K562 (cell line): Measurements from ENCODE around the gene TLDC2. TPM values are rescaled to one million over a fixed set of nuclear protein-coding genes. Genes with fewer than 3 reads are reported as not detected.

Source experiments
- ATAC-seq: fragments of 200-7000 bp; cut with Tn5 transposase; 3 replicates; pipeline ENCODE4 v1.9.1; 2020; ENCODE audit warnings: moderate library complexity
- BruUV-seq: library from RNA; stranded (reverse); fragments of 400-500 nt; replicated peaks from 2 replicates; lab custom pipeline; 2021; lab: Mats Ljungman, UMichigan
- CTCF ChIA-PET: fragments of 300-600 bp; formaldehyde crosslinking; extraction: SDS; loops from one replicate; lab custom pipeline; 2021; ENCODE audit warnings: low intra/inter-chr PET ratio; lab: Yijun Ruan, JAX
- POLR2A ChIA-PET: fragments of 300-600, 350-650 bp; sonication (Branson Sonifier 250); formaldehyde crosslinking; extraction: SDS; loops from one replicate; lab custom pipeline; 2021; ENCODE audit warnings: antibody characterized with exemption, inconsistent platforms; lab: Yijun Ruan, JAX
- DNase-seq, 4 experiments: peaks; one replicate each; pipeline versions ENCODE4 v3.0.0 to v3.0.0-alpha.2; 2011 to 2018; ENCODE audit warnings: low spot score in 3 of 4, mixed read lengths in 3 of 4; ENCODE audit errors: extremely low read depth in 1 of 4
- FAIRE-seq: peaks from 2 replicates; lab custom pipeline; 2011; peaks lifted over from hg19 to GRCh38; lab: Jason Lieb, UNC
- H2AFZ ChIP-seq: 2 replicates; pipeline ENCODE4 v1.6.0; 2011; ENCODE audit warnings: low read depth, low read length, control low read depth, inconsistent platforms
- H3K27ac ChIP-seq: fragments of 200-600 bp; 3 replicates; pipeline ENCODE4 v1.8.0; 2011; ENCODE audit warnings: low read depth, mild to moderate bottlenecking, control low read depth, inconsistent platforms, low read length, moderate library complexity, mixed read lengths; ENCODE audit errors: extremely low read depth
- H3K27me3 ChIP-seq, 2 experiments: fragments of 300-600 bp in 1 of 2; 2 replicates in 1 of 2; 3 replicates in 1 of 2; pipeline versions ENCODE4 v1.6.0 to v1.8.0; 2011; ENCODE audit warnings: inconsistent platforms in 2 of 2, low read length in 2 of 2, mild to moderate bottlenecking in 1 of 2, mixed read lengths in 1 of 2, moderate library complexity in 1 of 2; ENCODE audit not compliant: control insufficient read depth in 2 of 2, insufficient read depth in 2 of 2
- H3K36me3 ChIP-seq: fragments of 300-600 bp; 3 replicates; pipeline ENCODE4 v1.8.0; 2011; ENCODE audit warnings: mild to moderate bottlenecking, low read length, inconsistent platforms; ENCODE audit not compliant: control insufficient read depth, insufficient read depth
- H3K4me1 ChIP-seq, 2 experiments: fragments of 200-600 bp in 1 of 2; replicated peaks in 1 of 2; 2 replicates in 1 of 2; 3 replicates in 1 of 2; pipeline versions ENCODE4 v1.5.1 to v1.8.0; 2011; ENCODE audit warnings: inconsistent platforms in 2 of 2, low read length in 2 of 2, mild to moderate bottlenecking in 1 of 2, mixed read lengths in 1 of 2, moderate library complexity in 1 of 2; ENCODE audit not compliant: control insufficient read depth in 2 of 2, insufficient read depth in 2 of 2
- H3K4me2 ChIP-seq: 2 replicates; pipeline ENCODE4 v1.6.1; 2011; ENCODE audit warnings: low read length, control low read depth, inconsistent platforms, mixed read lengths; ENCODE audit not compliant: insufficient read depth
- H3K4me3 ChIP-seq: fragments of 200-600 bp; sonication (generic), shearing (Covaris generic); 2 replicates; pipeline ENCODE4 v1.5.1; 2016; ENCODE audit warnings: control low read depth, inconsistent platforms
- H3K79me2 ChIP-seq: fragments of 200-600 bp; 3 replicates; pipeline ENCODE4 v1.8.0; 2011; ENCODE audit warnings: low read length, inconsistent platforms; ENCODE audit not compliant: control insufficient read depth, insufficient read depth
- H3K9ac ChIP-seq, 2 experiments: 2 replicates each; pipeline versions ENCODE4 v1.6.0 to v1.6.1; 2011; ENCODE audit warnings: low read depth in 2 of 2, low read length in 2 of 2, control low read depth in 1 of 2, inconsistent platforms in 1 of 2, mild to moderate bottlenecking in 1 of 2, mixed read lengths in 1 of 2; ENCODE audit not compliant: insufficient read depth in 1 of 2
- H3K9me1 ChIP-seq: one replicate; pipeline ENCODE4 v1.6.0; 2011; ENCODE audit warnings: inconsistent platforms, mild to moderate bottlenecking, low read length, moderate library complexity; ENCODE audit not compliant: control insufficient read depth, insufficient read depth
- H3K9me3 ChIP-seq: replicated peaks from 2 replicates; pipeline ENCODE4 v1.5.1; 2011; ENCODE audit warnings: low read depth, low read length, inconsistent platforms; ENCODE audit not compliant: control insufficient read depth, insufficient read depth
- H4K20me1 ChIP-seq: replicated peaks from 2 replicates; pipeline ENCODE4 v1.6.1; 2011; ENCODE audit warnings: low read length, inconsistent platforms, mixed read lengths; ENCODE audit not compliant: control insufficient read depth, insufficient read depth
- ELF1 ChIP-seq: fragments of 200-800 bp; sonication (Bioruptor generic); IDR thresholded peaks from 2 replicates; pipeline ENCODE4 v1.6.1; 2016; ENCODE audit warnings: missing genetic modification characterization, missing compliant biosample characterization
- GTF2E2 ChIP-seq: fragments of 200-800 bp; sonication (Bioruptor generic); IDR thresholded peaks from 2 replicates; pipeline ENCODE4 v1.6.1; 2016; ENCODE audit warnings: missing genetic modification characterization, missing compliant biosample characterization
- KLF16 ChIP-seq: IDR thresholded peaks from 2 replicates; pipeline ENCODE4 v1.6.1; 2016; ENCODE audit warnings: antibody characterized with exemption
- NFE2 ChIP-seq: IDR thresholded peaks from 2 replicates; pipeline ENCODE4 v1.6.1; 2014; ENCODE audit warnings: antibody characterized with exemption, low read depth
- RFX5 ChIP-seq: IDR thresholded peaks from 2 replicates; pipeline ENCODE4 v1.6.1; 2011; ENCODE audit warnings: low read depth, mild to moderate bottlenecking, improper control_type of control experiment, low read length
- ZNF175 ChIP-seq: fragments of 200-800 bp; sonication (Bioruptor generic); IDR thresholded peaks from 2 replicates; pipeline ENCODE4 v1.6.1; 2016; ENCODE audit warnings: low read depth, mild to moderate bottlenecking, missing genetic modification characterization, missing compliant biosample characterization
- ZNF347 ChIP-seq: fragments of 450-650 bp; formaldehyde crosslinking; IDR thresholded peaks from 2 replicates; pipeline ENCODE4 v1.4.0; 2020; ENCODE audit warnings: low read depth, mild to moderate bottlenecking, moderate library complexity
- ZNF398 ChIP-seq: fragments of 250-450 bp; sonication (Bioruptor Pico); IDR thresholded peaks from 2 replicates; pipeline ENCODE4 v1.8.0; 2021; ENCODE audit warnings: moderate library complexity, mild to moderate bottlenecking, inconsistent platforms
- ZNF431 ChIP-seq: sonication (generic); formaldehyde crosslinking; IDR thresholded peaks from 2 replicates; pipeline ENCODE4 v1.8.0; 2022; ENCODE audit warnings: mild to moderate bottlenecking, missing genetic modification reagents
- ZNF77 ChIP-seq: fragments of 250-450 bp; sonication (Bioruptor Pico); IDR thresholded peaks from 2 replicates; pipeline ENCODE4 v1.5.0; 2020
- WGBS: fragments of 100-300 bp; shearing (Covaris generic); methylation state at CpG from one replicate; pipeline ENCODE4 v1.1.6; 2016; ENCODE audit warnings: low coverage, mixed read lengths; ENCODE audit not compliant: insufficient coverage; ENCODE audit errors: missing lambda C conversion rate; 5-methylcytosine and 5-hydroxymethylcytosine counted together
- in situ Hi-C: fragments of 300-500 bp; cut with MboI; formaldehyde crosslinking; loops from 4 replicates; pipeline ENCODE4 v1.15.0; 2018; ENCODE audit warnings: inconsistent platforms, mixed read lengths
- intact Hi-C: fragments of 100-400 bp; cut with micrococcal nuclease; formaldehyde crosslinking; loops from 2 replicates; pipeline ENCODE4 v1.14.2; 2022
- polyA plus RNA-seq, 8 experiments: library from polyadenylated mRNA; depleted of rRNA in 4 of 8; stranded (reverse) in 5 of 8; unstranded in 3 of 8; fragments of >200 nt; fragmentation: Nextera tagmentation in 2 of 8; fragmentation: Illumina TruSeq in 1 of 8; extraction: Ambion mirVana in 2 of 8; extraction: Trizol in 1 of 8; gene quantifications; 2 replicates each; pipeline versions ENCODE4 v1.2.1 to v1.2.3, GENCODE V29; 2011 to 2014; ENCODE audit warnings: inconsistent platforms in 1 of 8, missing spikeins in 1 of 8
- total RNA-seq, 7 experiments: library from RNA; depleted of rRNA in 6 of 7; stranded (reverse); fragments of >200 nt in 6 of 7; fragmentation: Illumina TruSeq in 2 of 7; extraction: Trizol in 2 of 7; gene quantifications; 2 replicates each; pipeline versions ENCODE4 v1.2.1 to v1.2.3, GENCODE V29; 2011 to 2021; ENCODE audit warnings: low replicate concordance in 1 of 7

Gene TLDC2
- total and polyA plus RNA-seq, 9 of the 15 experiments (the other 6 are each of a cell fraction or from before 2014, with no cell fraction given) = not detected

DNA sequence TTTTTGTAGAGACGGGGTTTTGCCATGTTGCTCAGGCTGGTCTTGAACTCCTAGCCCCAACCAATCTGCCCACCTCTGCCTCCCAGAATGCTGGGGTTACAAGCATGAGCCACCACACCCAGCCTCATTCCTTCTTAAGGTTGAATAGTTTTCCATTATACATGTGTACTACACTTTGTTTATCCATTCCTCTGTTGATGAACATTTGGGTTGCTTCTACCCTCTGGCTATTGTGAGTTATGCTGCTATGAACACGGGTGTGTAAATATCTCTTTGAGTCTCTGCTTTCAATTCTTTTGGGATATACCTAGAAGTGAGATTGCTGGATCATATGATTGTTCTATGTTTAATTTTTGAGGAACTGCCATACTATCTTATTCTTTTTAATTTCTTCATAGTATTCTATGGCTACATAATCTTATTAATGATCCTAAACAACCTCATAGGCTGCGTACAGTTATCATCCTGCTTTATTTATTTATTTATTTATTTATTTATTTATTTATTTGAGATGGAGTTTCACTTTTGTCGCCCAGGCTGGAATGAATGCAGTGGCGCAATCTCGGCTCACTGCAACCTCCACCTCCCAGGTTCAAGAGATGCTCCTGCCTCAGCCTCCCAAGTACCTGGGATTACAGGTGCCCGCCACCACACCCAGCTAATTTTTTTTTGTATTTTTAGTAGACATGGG is 49.2 kb upstream of the TLDC2 start:
- no TSS peak for BruUV-seq
- in situ Hi-C loops = no loop called here
- 96% methylated on average over 7 of the region's 7 CpGs for WGBS

DNA sequence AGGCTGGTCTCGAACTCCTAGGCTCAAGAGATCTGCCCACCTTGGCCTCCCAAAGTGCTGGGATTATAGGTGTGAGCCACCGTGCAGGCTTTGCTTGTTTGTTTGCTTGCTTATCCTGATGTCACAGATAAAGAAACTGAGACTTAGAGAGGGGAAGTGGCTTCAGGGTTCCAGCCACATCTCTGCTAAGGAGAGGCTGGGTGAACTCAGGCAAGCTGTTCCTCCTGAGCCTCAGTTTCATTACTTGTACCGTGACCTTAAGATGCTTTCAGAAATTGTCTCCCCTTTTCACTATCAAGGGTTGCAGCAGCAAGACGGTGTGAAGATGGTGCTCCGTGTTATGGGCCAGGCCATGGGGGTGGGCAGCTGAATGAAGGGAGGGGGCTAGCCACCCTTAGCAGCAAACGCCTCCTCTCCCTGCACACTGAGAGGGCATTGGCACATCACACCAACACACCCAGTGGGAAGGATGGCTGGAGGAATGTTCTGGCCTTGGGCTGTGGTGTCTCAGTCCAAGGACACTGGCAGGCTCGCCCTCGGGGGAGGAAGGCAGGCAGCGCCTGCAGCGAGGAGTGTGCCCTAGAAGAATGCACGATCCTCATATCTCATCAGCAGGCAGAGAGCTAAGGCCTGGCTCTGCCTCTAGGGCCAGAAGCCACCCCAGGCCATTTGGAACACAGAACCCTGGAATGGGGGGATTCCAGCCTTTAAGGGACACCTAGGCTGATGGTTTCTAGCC is 48.2 kb upstream of the TLDC2 start:
- TF ChIP-seq NFE2 = no peak
- TF ChIP-seq ZNF398 (CRISPR knock-in tag) = no peak
- Histone ChIP-seq H4K20me1 (no peaks in the 10 kb centered on the region), H3K9me3 (no peaks in the 10 kb centered on the region), H3K27ac (no peak overlapping the region), H3K9ac (0 out of 4 replicates have a peak overlapping the region, but pooled peaks of 1 of the 2 experiments have one; percentile 1), H2AFZ (no peak overlapping the region), H3K36me3 (peaks cover 70% of the 10 kb centered on the region), H3K79me2 (no peaks in the 10 kb centered on the region), H3K4me3 (no peak overlapping the region), H3K4me2 (no peak overlapping the region), H3K9me1 (no peaks in the 10 kb centered on the region), H3K4me1 (peaks cover 0 to 10% of the 10 kb centered on the region in 2 experiments; a peak in 3 of 5 replicates), H3K27me3 (no peaks in the 10 kb centered on the region)
- no peak for ATAC-seq
- BruUV-seq = no TSS peak
- intact Hi-C loops = no loop called here
- FAIRE-seq = no peak
- in situ Hi-C loops = no loop called here
- CTCF ChIA-PET = no interaction called here
- no peak for DNase-seq
- 89% methylated on average over 11 of the region's 11 CpGs for WGBS
- POLR2A ChIA-PET = no interaction called here

More for the DNA sequence above, 49.2 kb upstream of the TLDC2 start:
- Histone ChIP-seq H3K4me3 (no peak overlapping the region), H4K20me1 (no peaks in the 10 kb centered on the region)
- no peak for ATAC-seq
- intact Hi-C loops = no loop called here
- TF ChIP-seq RFX5 (no peak), ZNF77 (CRISPR knock-in tag) (no peak), ZNF347 (no peak), ZNF431 (no peak), KLF16 (no peak), ELF1 (tag) (no peak), GTF2E2 (tag) (no peak), ZNF175 (CRISPR knock-in tag) (no peak)
- TF ChIP-seq, all 486 proteins: peak for 0
- no peaks in the 10 kb centered on the region for H3K27me3 ChIP-seq
- no peaks in the 10 kb centered on the region for H3K9me1 ChIP-seq
- H3K4me1 ChIP-seq = peaks cover 7 to 17% of the 10 kb centered on the region in 2 experiments; a peak in 4 of 5 replicates
- peaks cover 67% of the 10 kb centered on the region for H3K36me3 ChIP-seq
- H3K9ac ChIP-seq = no peak overlapping the region
- FAIRE-seq (no peak), DNase-seq (no peak)
- CTCF ChIA-PET = no interaction called here
- H2AFZ ChIP-seq = no peak overlapping the region
- POLR2A ChIA-PET = interaction anchor here (1.1 kb wide), 1 partner anchor 11 kb away, joined by 3 read pairs; no protein-coding TSS in a partner anchor
- no peak overlapping the region for H3K4me2 ChIP-seq
- no peaks in the 10 kb centered on the region for H3K9me3 ChIP-seq
- no peaks in the 10 kb centered on the region for H3K79me2 ChIP-seq
- H3K27ac ChIP-seq = no peak overlapping the region
